ENCODE data around the gene CLPX.

The CLPX gene

DNA sequence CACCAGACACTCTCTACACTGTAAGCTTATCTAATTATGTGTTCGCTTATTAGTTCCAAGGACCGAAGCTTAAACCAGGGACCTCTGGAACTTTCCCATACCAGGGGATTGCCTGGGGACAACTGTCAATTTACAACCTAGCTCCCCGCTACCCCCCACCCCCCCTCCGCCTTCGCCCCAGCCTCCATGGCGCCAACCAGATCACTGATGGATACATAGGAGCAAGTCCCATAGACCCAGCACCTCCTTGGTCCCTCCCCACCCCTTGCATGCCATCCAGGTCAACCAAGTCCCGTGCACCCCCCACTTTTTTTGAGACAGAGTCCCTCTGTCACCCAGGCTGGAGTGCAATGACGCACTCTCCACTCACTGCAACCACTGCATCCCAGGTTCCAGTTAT lies 50.6 kb downstream of the CLPX start:
- H3K4me1 ChIP-seq (ENCODE audit: low read depth, poor library complexity, severe bottlenecking): peaks cover 13% of the 10 kb centered on the region
- H3K79me2 ChIP-seq (ENCODE audit: insufficient read depth, low read depth): peaks cover 15% of the 10 kb centered on the region
- no peak overlapping the region for H3K27ac ChIP-seq
- H3K9ac ChIP-seq: no peak overlapping the region
- TF ChIP-seq, protein P1, sequence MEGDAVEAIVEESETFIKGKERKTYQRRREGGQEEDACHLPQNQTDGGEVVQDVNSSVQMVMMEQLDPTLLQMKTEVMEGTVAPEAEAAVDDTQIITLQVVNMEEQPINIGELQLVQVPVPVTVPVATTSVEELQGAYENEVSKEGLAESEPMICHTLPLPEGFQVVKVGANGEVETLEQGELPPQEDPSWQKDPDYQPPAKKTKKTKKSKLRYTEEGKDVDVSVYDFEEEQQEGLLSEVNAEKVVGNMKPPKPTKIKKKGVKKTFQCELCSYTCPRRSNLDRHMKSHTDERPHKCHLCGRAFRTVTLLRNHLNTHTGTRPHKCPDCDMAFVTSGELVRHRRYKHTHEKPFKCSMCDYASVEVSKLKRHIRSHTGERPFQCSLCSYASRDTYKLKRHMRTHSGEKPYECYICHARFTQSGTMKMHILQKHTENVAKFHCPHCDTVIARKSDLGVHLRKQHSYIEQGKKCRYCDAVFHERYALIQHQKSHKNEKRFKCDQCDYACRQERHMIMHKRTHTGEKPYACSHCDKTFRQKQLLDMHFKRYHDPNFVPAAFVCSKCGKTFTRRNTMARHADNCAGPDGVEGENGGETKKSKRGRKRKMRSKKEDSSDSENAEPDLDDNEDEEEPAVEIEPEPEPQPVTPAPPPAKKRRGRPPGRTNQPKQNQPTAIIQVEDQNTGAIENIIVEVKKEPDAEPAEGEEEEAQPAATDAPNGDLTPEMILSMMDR (conservative IDR thresholded peaks at IDR 0.05; ENCODE audit: low read depth, low read length): no peak
- no peaks in the 10 kb centered on the region for H3K27me3 ChIP-seq (ENCODE audit: insufficient read depth, low read depth)
- no peak overlapping the region for H3K4me2 ChIP-seq
- no peaks in the 10 kb centered on the region for H3K36me3 ChIP-seq (ENCODE audit: insufficient read depth)
- H4K20me1 ChIP-seq (ENCODE audit: insufficient read depth): no peaks in the 10 kb centered on the region
- no peak overlapping the region for H3K4me3 ChIP-seq (IDR thresholded peaks at IDR 0.05; ENCODE audit: insufficient read depth, low read depth, low read length)
- H2AFZ ChIP-seq (ENCODE audit: low read depth): no peak overlapping the region

DNA sequence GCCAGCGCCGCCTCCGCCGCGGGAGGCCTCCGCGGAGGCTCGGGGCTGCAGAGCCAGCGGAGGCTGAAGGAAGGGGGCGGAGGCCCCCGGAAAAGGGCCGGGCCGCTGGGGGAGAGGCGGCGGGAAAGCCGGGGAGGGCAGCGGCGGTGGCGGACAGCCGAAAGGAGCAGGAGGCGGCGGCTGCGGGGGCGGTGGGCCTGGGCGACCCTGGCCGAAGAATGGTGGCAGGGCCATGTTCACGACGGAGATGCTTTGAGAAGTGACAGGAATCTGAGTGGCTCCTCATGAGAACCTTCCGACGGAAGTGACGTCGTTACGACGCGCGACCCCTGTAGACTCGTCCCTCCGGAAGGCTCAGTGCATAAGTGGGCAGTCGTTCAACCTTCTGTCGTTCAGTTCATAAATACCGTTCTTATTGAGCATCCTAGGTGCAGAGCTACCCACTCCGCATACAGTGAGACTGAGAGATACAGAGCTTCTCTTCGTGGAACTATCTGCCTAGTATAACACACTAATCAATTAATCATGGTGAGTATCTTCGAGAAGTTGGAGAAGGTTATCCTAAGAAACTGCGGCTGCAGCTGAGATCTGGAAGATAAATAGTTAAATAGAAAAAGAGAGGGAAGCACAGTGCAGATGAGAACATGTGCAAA lies 51.5 kb downstream of the CLPX start, which contains the start of gene PDCD7:
TSS of gene PDCD7 (minus strand) at position 261 of the 653 bp plus-strand sequence. CDS start at position 234, 27 bp downstream.
- H3K4me2 ChIP-seq: peak within 1 kb of the TSS; percentile 92
- no peak within 1 kb of the TSS for H3K4me3 ChIP-seq (IDR thresholded peaks at IDR 0.05; ENCODE audit: insufficient read depth, low read depth, low read length)
- peaks cover 15% of the 10 kb centered on the region for H3K79me2 ChIP-seq (ENCODE audit: insufficient read depth, low read depth)
- no peaks in the 10 kb centered on the region for H3K36me3 ChIP-seq (ENCODE audit: insufficient read depth)
- H4K20me1 ChIP-seq (ENCODE audit: insufficient read depth): no peaks in the 10 kb centered on the region
- no peaks in the 10 kb centered on the region for H3K27me3 ChIP-seq (ENCODE audit: insufficient read depth, low read depth)
- H2AFZ ChIP-seq (ENCODE audit: low read depth): peak within 1 kb of the TSS; percentile 99
- H3K4me1 ChIP-seq (ENCODE audit: low read depth, poor library complexity, severe bottlenecking): peaks cover 13% of the 10 kb centered on the region
- peak within 1 kb of the TSS; percentile 72 for H3K27ac ChIP-seq
- TF ChIP-seq, protein P1 (conservative IDR thresholded peaks at IDR 0.05; ENCODE audit: low read depth, low read length): no peak
- H3K9ac ChIP-seq: peak within 1 kb of the TSS; percentile 78

DNA sequence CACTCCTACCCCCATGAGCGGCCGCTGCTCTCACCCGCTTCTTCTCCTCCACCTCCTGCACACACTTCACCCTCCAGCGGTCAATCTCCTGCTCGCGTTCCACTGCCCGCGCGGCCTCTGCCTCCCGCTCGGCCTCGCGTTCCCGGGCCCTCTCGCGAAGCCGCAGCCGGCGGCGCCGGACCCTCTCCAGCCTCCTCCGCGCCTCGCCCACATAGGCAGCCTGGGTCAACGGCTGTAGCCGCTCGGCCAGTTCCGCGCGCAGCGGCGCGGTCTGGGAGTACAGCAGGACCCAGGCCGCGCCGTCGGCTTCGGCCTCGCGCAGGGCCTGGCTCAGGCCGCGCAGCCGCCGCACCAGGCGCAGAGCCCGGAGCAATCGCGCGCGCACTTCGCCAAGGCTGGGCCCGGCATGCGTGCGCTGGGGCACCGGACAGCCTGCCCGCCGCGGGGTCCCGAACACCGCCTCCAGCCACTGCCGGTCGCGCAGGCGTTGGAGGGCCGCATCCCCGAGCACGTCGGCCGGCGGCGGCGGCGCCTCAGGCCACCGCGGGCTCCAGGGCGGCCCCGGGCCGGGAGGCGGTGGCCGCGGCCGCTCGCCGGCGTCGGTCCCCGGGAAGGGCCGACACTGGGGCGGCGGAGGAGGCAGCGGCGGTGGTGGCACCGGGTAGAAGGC lies 52.1 kb downstream of the CLPX start:
- H3K27ac ChIP-seq: peak overlapping the region; percentile 72
- H2AFZ ChIP-seq (ENCODE audit: low read depth): peak overlapping the region; percentile 73
- no peak overlapping the region for H3K4me3 ChIP-seq (IDR thresholded peaks at IDR 0.05; ENCODE audit: insufficient read depth, low read depth, low read length)
- H3K9ac ChIP-seq: peak overlapping the region; percentile 78
- H3K4me1 ChIP-seq (ENCODE audit: low read depth, poor library complexity, severe bottlenecking): peaks cover 13% of the 10 kb centered on the region
- no peaks in the 10 kb centered on the region for H3K27me3 ChIP-seq (ENCODE audit: insufficient read depth, low read depth)
- H3K4me2 ChIP-seq: peak overlapping the region; percentile 90; the same call in 1 of the 2 replicates
- TF ChIP-seq, protein P1 (conservative IDR thresholded peaks at IDR 0.05; ENCODE audit: low read depth, low read length): no peak
- peaks cover 15% of the 10 kb centered on the region for H3K79me2 ChIP-seq (ENCODE audit: insufficient read depth, low read depth)
- no peaks in the 10 kb centered on the region for H4K20me1 ChIP-seq (ENCODE audit: insufficient read depth)
- no peaks in the 10 kb centered on the region for H3K36me3 ChIP-seq (ENCODE audit: insufficient read depth)

DNA sequence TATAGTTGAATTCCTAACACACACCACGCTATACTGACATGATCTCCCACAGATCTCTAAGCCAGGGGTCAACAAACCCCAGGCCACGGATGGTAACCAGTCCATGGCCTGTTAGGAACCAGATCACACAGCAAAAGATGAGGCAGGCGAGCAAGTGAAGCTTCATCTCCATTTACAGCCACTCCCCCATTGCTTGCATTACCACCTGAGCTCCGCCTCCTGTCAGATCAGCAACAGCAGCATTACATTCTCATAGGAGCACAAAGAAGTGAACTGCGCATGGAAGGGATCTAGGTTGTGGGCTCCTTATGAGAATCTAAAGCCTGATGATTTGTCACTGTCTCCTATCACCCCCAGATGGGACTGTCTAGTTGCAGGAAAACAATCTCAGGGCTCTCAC lies 54.2 kb downstream of the CLPX start:
- no peak overlapping the region for H2AFZ ChIP-seq (ENCODE audit: low read depth)
- H3K36me3 ChIP-seq (ENCODE audit: insufficient read depth): no peaks in the 10 kb centered on the region
- peaks cover 15% of the 10 kb centered on the region for H3K79me2 ChIP-seq (ENCODE audit: insufficient read depth, low read depth)

More for the DNA sequence above, 54.2 kb downstream of the CLPX start:
- Histone ChIP-seq H3K27me3 (ENCODE audit: insufficient read depth, low read depth) (no peaks in the 10 kb centered on the region), H4K20me1 (ENCODE audit: insufficient read depth) (no peaks in the 10 kb centered on the region), H3K4me2 (no peak overlapping the region), H3K27ac (no peak overlapping the region), H3K4me3 (IDR thresholded peaks at IDR 0.05; ENCODE audit: insufficient read depth, low read depth, low read length) (no peak overlapping the region), H3K9ac (no peak overlapping the region), H3K4me1 (ENCODE audit: low read depth, poor library complexity, severe bottlenecking) (peaks cover 13% of the 10 kb centered on the region)
- TF ChIP-seq, protein P1 (conservative IDR thresholded peaks at IDR 0.05; ENCODE audit: low read depth, low read length): no peak

Data from KMS-11 (cell line).